Adrenal gland (tissue), 5 donors: ENCODE results near the gene ITGB5.

Experiments
- CTCF ChIP-seq, 6 experiments: fragments of 450-650 bp in 4 of 6; fragments of 200-600 bp in 2 of 6; sonication (generic) in 1 of 6; IDR thresholded peaks; 1 replicate in 5 of 6; 2 replicates in 1 of 6; pipeline versions ENCODE4 v1.5.1 to v1.8.0; 2016 to 2021; ENCODE audit warnings: antibody characterized with exemption in 6 of 6, mild to moderate bottlenecking in 2 of 6, moderate library complexity in 1 of 6
- POLR2A ChIP-seq, 2 donors: fragments of 450-650 bp; IDR thresholded peaks; one replicate each; pipeline ENCODE4 v1.6.1; 2017; ENCODE audit warnings: antibody characterized with exemption in 2 of 2, mild to moderate bottlenecking in 2 of 2, moderate library complexity in 1 of 2
- donor health status: DM: no; HTN: no; CAD: no.

GRCh38 chr3:124813541-124813940 lies 73.6 kb downstream of the ITGB5 start:
- TF ChIP-seq CTCF (IDR thresholded peaks at IDR 0.05) (no peak), POLR2A (IDR thresholded peaks at IDR 0.05) (no peak)
